GM13976 (cell line): Measurements from ENCODE around the gene LRRC36.

Experiments
- DNase-seq: peaks from one replicate; pipeline ENCODE4 v3.0.0; 2012; ENCODE audit warnings: low spot score
- in situ Hi-C: fragments of 300-500 bp; cut with MboI; formaldehyde crosslinking; loops from one replicate; pipeline ENCODE4 v1.12.0; 2022; ENCODE audit warnings: low sequenced_read_pairs, mixed read lengths, inconsistent platforms; ENCODE audit not compliant: unreplicated experiment
- TF ChIP-seq, protein P1 (sequence below): IDR thresholded peaks from 2 replicates; pipeline ENCODE4 v1.5.1; 2012; ENCODE audit warnings: borderline replicate concordance, mild to moderate bottlenecking; ENCODE audit not compliant: insufficient read depth; ENCODE audit errors: extremely low read depth, missing control alignments, control extremely low read depth

LRRC36 gene

GRCh38 chr16:67296420-67296819 is 30.2 kb upstream of the LRRC36 start:
- TF ChIP-seq, protein P1, sequence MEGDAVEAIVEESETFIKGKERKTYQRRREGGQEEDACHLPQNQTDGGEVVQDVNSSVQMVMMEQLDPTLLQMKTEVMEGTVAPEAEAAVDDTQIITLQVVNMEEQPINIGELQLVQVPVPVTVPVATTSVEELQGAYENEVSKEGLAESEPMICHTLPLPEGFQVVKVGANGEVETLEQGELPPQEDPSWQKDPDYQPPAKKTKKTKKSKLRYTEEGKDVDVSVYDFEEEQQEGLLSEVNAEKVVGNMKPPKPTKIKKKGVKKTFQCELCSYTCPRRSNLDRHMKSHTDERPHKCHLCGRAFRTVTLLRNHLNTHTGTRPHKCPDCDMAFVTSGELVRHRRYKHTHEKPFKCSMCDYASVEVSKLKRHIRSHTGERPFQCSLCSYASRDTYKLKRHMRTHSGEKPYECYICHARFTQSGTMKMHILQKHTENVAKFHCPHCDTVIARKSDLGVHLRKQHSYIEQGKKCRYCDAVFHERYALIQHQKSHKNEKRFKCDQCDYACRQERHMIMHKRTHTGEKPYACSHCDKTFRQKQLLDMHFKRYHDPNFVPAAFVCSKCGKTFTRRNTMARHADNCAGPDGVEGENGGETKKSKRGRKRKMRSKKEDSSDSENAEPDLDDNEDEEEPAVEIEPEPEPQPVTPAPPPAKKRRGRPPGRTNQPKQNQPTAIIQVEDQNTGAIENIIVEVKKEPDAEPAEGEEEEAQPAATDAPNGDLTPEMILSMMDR = no peak
- DNase-seq = no peak
- in situ Hi-C loops = no loop called here

GRCh38 chr16:67298277-67298676 is 28.3 kb upstream of the LRRC36 start:
- in situ Hi-C loops = no loop called here
- TF ChIP-seq, protein P1 = no peak
- no peak for DNase-seq

- TF ChIP-seq, protein P1 = no peak
- peak; percentile 13 for DNase-seq
These were observed 27.3 kb upstream of the LRRC36 start for GRCh38 chr16:67299269-67299668.

GRCh38 chr16:67301080-67301782 is 25.4 kb upstream of the LRRC36 start:
- TF ChIP-seq, protein P1 = no peak
- in situ Hi-C loops = no loop called here
- peak; percentile 22 for DNase-seq

More at GRCh38 chr16:67299269-67299668, 27.3 kb upstream of the LRRC36 start:
- in situ Hi-C loops = no loop called here

DNA sequence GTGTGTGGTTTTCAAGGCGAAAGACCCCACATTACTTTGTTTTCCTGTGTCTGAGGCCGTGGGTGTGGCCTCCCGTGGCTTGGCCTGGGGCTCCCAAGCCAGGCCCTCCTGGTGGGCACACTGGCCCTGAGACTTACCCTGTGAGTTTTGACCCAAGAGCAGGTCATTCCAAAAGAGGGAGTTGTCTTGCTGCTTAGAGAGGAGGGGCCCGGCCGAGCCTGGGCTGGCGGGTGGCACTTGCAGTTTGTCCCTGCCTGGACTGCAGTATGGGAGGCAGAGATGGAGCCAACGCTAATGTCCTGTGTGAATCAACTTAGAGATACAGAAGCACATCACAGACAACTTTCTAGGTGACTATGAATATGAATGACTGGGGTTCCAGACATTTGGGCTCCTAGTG is 24.5 kb upstream of the LRRC36 start:
- DNase-seq = peak; percentile 21
- TF ChIP-seq, protein P1 = no peak
- in situ Hi-C loops = no loop called here

DNA sequence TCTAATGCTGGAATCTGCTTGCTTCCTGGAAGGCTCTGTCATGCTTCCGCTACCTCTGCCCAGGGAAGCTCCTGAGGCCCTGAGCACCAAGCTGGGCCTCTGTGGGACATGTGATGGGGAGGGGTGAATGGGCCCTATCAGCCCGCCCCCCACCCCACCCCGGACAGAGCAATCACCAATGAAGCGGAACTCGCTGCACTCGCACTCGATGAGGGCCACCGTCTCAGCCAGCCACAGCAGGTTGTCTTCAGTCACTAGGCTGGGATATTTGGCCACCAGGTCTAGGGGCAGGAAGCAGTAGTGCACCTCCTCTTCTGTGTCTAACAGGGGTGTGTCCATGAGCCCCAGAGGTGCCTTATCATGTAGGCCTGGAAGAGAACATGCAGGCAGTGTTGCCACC is 23.6 kb upstream of the LRRC36 start:
- in situ Hi-C loops = no loop called here

More for the DNA sequence above, 23.6 kb upstream of the LRRC36 start:
- peak; percentile 24 for DNase-seq
- TF ChIP-seq, protein P1 = no peak
